Measurements from ENCODE around the gene FERMT2.

Gene FERMT2

GRCh38 chr14:52992236-52992870, 41.5 kb upstream of the FERMT2 start:
- DNase-seq (ENCODE audit: low spot score), result no peak
- H3K4me3 ChIP-seq (ENCODE audit: severe bottlenecking), result no peak overlapping the region
- H3K27ac ChIP-seq (ENCODE audit: poor library complexity, severe bottlenecking), result no peak overlapping the region
- TF ChIP-seq, protein P1, sequence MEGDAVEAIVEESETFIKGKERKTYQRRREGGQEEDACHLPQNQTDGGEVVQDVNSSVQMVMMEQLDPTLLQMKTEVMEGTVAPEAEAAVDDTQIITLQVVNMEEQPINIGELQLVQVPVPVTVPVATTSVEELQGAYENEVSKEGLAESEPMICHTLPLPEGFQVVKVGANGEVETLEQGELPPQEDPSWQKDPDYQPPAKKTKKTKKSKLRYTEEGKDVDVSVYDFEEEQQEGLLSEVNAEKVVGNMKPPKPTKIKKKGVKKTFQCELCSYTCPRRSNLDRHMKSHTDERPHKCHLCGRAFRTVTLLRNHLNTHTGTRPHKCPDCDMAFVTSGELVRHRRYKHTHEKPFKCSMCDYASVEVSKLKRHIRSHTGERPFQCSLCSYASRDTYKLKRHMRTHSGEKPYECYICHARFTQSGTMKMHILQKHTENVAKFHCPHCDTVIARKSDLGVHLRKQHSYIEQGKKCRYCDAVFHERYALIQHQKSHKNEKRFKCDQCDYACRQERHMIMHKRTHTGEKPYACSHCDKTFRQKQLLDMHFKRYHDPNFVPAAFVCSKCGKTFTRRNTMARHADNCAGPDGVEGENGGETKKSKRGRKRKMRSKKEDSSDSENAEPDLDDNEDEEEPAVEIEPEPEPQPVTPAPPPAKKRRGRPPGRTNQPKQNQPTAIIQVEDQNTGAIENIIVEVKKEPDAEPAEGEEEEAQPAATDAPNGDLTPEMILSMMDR (IDR thresholded peaks at IDR 0.05; ENCODE audit: poor library complexity, severe bottlenecking), result no peak
- H3K9me3 ChIP-seq (ENCODE audit: severe bottlenecking), result no peaks in the 10 kb centered on the region
- H3K4me1 ChIP-seq (ENCODE audit: insufficient read depth, poor library complexity, severe bottlenecking), result no peaks in the 10 kb centered on the region
- H3K36me3 ChIP-seq (ENCODE audit: low read depth), result no peaks in the 10 kb centered on the region
- ATAC-seq (ENCODE audit: low read depth), result no peak
- no peaks in the 10 kb centered on the region for H3K27me3 ChIP-seq (ENCODE audit: insufficient read depth, poor library complexity, severe bottlenecking)

DNA sequence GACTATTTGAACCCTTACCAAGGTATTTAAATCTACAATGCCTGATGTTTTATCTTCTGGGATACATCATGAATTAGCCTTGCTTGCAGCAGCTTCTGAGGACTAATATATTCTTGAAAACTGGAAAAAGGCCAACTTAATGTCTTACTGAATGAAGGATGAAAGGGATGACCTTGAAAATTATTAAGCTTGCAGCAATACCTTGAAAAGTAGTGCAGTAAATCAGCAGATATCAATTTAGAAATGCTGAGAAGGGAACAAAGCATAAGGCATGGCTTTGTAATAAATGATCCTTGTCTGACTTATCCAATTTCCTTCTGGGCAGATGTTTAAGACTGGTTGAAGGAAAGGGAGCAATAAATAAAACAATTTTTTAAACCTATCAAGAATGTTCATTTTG, 37.3 kb upstream of the FERMT2 start:
- DNase-seq (ENCODE audit: low spot score) (no peak), ATAC-seq (ENCODE audit: low read depth) (no peak)
- no peaks in the 10 kb centered on the region for H3K27me3 ChIP-seq (ENCODE audit: insufficient read depth, poor library complexity, severe bottlenecking)
- TF ChIP-seq, protein P1 (IDR thresholded peaks at IDR 0.05; ENCODE audit: poor library complexity, severe bottlenecking), result no peak
- no peaks in the 10 kb centered on the region for H3K36me3 ChIP-seq (ENCODE audit: low read depth)
- H3K27ac ChIP-seq (ENCODE audit: poor library complexity, severe bottlenecking), result no peak overlapping the region
- H3K4me3 ChIP-seq (ENCODE audit: severe bottlenecking), result no peak overlapping the region
- H3K9me3 ChIP-seq (ENCODE audit: severe bottlenecking), result no peaks in the 10 kb centered on the region
- no peaks in the 10 kb centered on the region for H3K4me1 ChIP-seq (ENCODE audit: insufficient read depth, poor library complexity, severe bottlenecking)

GRCh38 chr14:52987514-52987913, 36.7 kb upstream of the FERMT2 start:
- ATAC-seq (ENCODE audit: low read depth), result no peak
- no peaks in the 10 kb centered on the region for H3K36me3 ChIP-seq (ENCODE audit: low read depth)
- H3K27ac ChIP-seq (ENCODE audit: poor library complexity, severe bottlenecking), result no peak overlapping the region
- H3K4me1 ChIP-seq (ENCODE audit: insufficient read depth, poor library complexity, severe bottlenecking), result no peaks in the 10 kb centered on the region
- no peaks in the 10 kb centered on the region for H3K27me3 ChIP-seq (ENCODE audit: insufficient read depth, poor library complexity, severe bottlenecking)
- no peak overlapping the region for H3K4me3 ChIP-seq (ENCODE audit: severe bottlenecking)
- TF ChIP-seq, protein P1 (IDR thresholded peaks at IDR 0.05; ENCODE audit: poor library complexity, severe bottlenecking), result no peak
- H3K9me3 ChIP-seq (ENCODE audit: severe bottlenecking), result no peaks in the 10 kb centered on the region
- DNase-seq (ENCODE audit: low spot score), result no peak

DNA sequence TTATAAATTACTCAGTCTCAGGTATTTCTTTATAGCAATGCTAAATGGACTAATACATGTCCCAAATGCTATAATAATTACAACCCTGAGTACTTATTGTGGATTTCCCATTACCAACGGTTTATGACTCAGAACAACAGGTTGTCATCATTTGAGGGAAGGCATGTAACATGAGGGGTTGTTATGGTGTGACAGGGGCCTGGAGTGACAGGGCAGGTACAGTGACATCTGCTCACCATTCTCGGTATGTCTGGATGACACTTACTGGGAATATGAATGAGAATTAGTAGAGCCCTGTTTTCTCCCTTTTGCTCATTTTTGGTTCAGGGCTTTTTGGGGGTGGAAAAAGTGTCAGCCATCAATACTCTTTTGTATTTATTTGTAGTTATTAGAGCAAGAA, 36.2 kb upstream of the FERMT2 start:
- Histone ChIP-seq H3K36me3 (ENCODE audit: low read depth) (no peaks in the 10 kb centered on the region), H3K27me3 (ENCODE audit: insufficient read depth, poor library complexity, severe bottlenecking) (no peaks in the 10 kb centered on the region), H3K27ac (ENCODE audit: poor library complexity, severe bottlenecking) (no peak overlapping the region), H3K9me3 (ENCODE audit: severe bottlenecking) (no peaks in the 10 kb centered on the region), H3K4me3 (ENCODE audit: severe bottlenecking) (no peak overlapping the region), H3K4me1 (ENCODE audit: insufficient read depth, poor library complexity, severe bottlenecking) (no peaks in the 10 kb centered on the region)
- TF ChIP-seq, protein P1 (IDR thresholded peaks at IDR 0.05; ENCODE audit: poor library complexity, severe bottlenecking), result no peak
- ATAC-seq (ENCODE audit: low read depth) (no peak), DNase-seq (ENCODE audit: low spot score) (no peak)

DNA sequence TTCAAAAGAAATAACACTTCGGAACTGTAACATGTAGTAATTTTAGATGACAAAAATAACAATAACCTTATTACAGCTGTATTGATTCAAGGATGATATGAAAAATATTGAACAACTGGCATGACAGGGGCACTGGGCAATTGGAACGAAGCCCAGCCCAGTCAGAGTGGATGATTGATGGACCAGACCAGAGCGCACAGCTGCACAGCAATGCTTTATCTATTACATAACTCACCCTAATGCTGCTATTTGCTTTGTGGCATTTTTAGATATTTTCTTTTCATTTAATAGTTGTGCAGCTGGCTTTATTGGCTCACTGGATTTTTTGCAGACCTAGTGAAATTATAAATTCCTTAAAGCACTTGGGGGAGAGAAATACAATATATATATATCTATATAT, 26.9 kb upstream of the FERMT2 start:
- H3K4me1 ChIP-seq (ENCODE audit: insufficient read depth, poor library complexity, severe bottlenecking), result no peaks in the 10 kb centered on the region
- ATAC-seq (ENCODE audit: low read depth), result no peak; the same call in 2 of the 3 replicates
- TF ChIP-seq, protein P1 (IDR thresholded peaks at IDR 0.05; ENCODE audit: poor library complexity, severe bottlenecking), result no peak
- no peaks in the 10 kb centered on the region for H3K9me3 ChIP-seq (ENCODE audit: severe bottlenecking)
- no peaks in the 10 kb centered on the region for H3K27me3 ChIP-seq (ENCODE audit: insufficient read depth, poor library complexity, severe bottlenecking)
- no peak overlapping the region for H3K27ac ChIP-seq (ENCODE audit: poor library complexity, severe bottlenecking)
- no peak overlapping the region for H3K4me3 ChIP-seq (ENCODE audit: severe bottlenecking)
- DNase-seq (ENCODE audit: low spot score), result no peak
- H3K36me3 ChIP-seq (ENCODE audit: low read depth), result no peaks in the 10 kb centered on the region

All from RWPE2 (cell line).